ENCODE results near the gene DHCR24.
"Not testable (repeated sequence)": the region's sequence is repeated elsewhere in the genome, so short reads cannot be mapped to it uniquely, and the experiment has no call there.

Gene DHCR24

DNA sequence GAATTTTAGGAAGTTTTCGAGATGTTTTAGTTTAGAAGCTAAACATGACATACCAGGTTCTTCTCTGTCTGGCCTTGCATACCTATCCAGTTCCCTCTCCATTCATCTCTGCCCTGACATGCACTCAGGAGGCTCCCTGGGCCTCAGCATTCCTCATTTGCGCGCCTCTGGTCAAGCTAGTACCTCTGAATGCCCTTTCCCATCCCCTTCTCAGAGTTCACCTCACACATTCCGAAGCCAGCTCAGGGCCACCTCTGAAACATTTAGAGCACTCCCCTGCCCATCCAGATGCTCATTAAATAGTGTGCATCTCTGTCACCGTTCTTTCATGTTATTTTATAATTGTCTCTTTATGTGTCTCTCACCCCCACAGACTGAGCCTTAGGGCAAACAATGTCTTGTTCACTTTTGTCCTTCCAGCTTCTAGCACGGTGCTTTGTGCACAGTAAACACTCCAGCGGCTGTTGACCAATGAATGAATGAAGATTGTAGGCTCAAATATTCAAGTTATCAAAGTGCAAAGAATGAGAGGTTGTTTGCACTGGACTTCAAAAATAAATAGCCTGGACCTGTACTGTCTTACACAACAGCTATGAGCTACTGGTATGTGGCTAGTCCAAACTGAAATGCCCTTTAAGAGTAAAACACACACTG lies 1.2 kb upstream of the DHCR24 start:
- DNase-seq (ENCODE audit: low read depth) = no peak

DNA sequence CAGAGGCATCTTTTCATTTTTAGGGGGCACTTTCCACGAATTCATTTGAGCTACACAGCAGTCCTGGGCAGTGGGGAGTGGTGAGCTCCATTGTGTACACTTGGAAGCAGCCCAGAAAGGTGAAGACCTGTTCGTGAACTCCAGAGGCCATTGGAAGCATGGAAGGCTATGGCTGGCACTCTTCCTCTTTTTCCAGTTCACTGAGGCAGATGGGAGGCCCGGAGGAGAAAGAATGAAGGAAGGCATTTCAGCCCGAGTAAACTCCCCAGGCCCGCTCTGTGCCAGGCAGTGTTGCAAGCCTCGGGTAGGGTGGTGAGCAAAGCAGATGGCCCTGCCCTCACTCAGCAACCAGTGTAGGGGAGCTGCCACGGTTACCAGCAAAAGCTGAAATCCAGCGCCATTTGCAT lies 673 bp upstream of the DHCR24 start:
- DNase-seq (ENCODE audit: low read depth) = no peak

DNA sequence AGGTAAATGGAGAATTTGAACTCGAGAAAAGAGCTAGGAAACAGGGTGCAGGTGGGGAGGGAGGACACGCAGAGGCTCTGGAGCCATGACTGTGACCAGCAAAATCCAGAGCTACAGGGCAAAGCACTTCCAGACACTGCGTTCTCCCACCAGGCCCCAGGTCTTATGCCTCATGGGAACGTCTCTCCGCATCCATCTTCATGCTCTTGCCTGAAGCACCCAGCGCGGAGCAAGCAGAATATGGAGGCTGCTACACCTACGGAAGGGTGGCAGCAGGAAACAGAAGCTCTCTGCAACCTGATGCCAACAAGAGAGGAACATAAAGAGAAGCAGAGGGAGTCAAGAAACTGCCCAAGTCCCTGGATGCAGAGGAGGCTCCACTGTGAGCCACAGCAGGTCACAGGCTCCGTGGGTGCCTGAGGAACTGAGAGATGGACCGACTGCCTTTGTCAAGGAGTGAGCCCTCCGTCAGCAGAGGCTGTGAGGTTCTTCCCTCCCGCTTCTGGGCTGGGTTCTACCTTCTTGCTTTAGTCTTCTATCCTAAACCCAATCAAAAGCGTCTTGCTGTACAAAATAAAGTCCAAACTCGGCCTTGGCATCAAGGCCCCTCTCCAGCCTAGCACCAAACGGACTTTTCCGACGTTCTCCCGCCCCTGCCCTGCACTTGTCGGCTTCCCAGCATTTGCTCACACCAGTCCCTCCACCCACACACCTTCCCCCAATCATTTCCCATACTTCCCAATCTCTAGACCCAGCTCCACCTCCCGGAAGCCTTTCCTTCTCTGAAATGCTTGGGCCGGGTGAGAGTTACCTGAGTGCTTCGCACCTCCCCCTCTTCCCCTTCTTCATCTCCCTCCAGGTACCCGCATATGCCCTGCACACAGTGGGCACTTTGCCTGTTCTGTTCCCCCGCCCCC lies 930 bp downstream of the DHCR24 start:
- no peak for DNase-seq (ENCODE audit: low read depth)

DNA sequence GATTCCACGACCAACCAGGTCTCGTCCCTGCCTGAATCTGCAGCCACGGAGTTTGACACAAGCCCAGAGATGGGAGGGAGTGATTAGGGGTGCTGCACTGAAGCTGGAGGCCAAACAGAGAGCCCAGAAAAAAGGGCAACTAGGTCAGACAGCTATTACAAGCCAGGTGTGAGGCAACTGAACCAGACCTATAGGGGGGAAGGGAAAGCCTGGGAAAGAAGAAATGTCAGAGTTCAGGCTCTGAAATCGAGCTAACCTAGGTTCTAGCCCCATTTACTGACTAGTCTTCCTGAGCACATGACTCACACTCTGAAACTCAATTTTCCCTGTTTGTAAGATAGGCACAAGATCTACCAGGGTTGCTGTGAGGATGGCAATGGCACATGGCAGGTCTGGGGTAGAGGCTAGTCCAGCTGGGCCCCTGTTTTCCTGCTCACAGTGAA lies 1.7 kb downstream of the DHCR24 start:
- no peak for DNase-seq (ENCODE audit: low read depth)

DNA sequence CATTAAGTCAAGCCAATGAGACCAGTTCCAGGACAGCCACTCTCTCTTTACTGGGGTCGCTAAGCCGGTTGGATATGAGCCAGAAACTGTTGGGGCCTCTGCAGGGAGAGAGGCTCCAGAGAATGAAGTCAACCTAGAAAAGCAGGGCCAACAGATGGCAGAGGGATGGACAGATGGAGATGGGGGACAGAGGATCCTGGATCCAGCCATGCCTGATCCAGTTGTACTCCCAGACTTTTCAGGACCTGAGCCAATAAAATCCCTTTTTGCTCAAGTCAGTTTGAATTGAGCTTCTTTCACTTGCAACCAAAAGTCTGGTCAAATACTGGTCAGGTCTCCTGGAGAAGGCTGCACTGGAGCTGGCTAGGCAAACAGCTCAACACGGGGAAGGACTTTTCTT lies 2.2 kb downstream of the DHCR24 start:
- DNase-seq (ENCODE audit: low read depth) = no peak

DNA sequence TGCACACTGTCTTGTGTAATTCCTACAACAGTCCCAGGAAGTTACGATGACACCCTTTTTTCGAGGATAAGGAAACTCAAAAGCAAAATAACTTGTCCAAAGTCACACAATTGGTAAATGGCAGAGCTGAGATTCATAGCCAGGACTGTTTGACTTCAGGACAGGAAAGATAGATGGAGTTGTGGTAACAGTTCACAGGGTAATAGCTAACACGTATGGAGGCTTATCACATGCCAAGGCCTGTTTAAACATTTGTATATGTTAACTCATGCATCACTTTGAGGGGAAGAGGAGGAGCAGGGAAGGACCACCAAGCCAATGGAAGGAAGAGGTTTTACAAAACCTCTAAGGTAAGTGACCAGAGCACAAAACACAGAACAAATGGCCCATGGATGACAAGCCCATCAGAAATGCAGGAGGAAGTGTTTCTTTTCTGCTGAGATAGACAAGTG lies 2.8 kb downstream of the DHCR24 start:
- DNase-seq (ENCODE audit: low read depth) = no peak

DNA sequence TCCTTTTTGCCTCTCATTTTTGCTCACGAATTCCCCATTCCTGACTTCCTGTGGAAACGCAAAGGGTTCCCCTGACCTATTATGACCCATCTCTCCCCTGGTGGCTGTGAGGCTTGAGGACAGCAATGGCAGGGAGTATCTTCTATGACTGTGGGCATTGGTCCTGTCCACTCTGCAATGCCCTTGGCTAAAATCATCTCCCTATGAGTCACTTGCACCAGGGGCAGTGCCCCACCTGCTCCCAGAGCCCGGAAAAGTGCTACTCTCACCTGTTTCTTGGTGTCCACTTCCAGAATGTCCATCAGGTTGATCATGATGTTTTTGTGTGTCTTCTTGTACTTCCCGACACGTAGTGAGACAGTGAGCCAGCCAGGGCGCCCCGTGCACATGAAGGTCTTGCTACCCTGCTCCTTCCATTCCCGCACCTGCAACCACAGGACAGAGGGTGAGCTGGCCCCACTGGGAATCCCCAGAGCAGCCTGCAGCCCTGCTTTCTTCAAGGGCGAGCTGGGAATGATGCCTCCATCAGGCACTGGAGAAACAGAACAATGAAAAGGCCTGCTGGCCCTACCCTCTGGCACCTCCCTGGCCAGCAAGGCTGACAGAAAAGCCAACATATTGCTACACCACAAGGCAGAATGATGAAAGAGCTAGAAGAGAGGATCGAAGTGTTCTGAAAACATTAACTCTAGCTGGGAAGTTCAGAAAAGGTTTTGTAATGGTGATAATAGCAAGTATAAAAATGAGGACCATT lies 3.5 kb downstream of the DHCR24 start:
- DNase-seq (ENCODE audit: low read depth) = no peak

DNA sequence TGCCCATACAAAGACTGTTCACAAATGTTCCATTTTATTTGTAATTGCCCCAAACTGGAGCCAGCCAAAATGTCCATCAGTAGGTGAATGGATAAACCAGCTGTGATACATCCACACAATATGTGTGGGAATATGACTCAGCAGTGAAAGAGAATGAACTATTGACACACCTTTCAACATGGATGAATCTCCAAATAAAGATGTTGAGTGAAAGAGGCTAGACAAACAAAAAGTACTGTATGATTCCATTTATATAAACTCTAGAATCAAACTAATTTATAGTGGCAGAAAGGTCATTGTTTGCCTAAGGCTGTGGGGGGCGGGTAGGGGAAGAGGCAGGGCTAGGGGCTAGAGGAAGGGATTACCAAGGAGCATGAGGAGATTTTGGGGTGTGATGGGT lies 4.5 kb downstream of the DHCR24 start:
- DNase-seq (ENCODE audit: low read depth) = no peak

DNA sequence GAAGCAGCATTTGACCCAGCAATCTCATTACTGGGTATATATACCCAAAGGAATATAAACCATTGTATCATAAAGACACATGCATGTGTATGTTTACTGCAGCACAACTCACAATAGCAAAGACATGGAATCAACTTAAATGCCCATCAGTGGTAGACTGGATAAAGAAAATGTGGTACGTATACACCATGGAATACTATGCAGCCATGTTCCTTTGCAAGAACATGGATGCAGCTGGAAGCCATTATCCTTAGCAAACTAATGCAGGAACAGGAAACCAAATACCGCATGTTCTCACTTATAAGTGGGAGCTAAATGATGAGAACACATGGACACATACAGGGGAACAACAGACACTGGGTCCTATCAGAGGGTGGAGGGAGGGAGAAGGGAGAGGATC lies 5.4 kb downstream of the DHCR24 start:
- DNase-seq (ENCODE audit: low read depth) = not testable (repeated sequence)

DNA sequence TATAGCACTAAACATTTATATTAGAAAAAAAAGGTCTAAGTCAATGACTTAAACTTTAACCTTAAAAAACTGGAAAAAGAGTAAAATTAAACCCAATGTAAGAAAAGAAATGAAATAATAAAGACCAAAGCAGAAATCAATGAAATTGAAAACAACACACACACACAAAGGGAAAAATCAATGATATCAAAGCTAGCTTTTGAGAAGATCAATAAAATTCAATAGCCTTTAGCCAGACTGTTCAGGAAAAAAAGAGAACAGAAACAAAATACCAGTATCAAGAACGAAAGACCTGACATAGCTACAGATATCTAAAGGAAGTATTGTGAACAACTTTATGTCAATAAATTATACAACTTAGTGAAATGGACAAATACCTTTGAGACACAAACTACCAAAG lies 7.1 kb downstream of the DHCR24 start:
- DNase-seq (ENCODE audit: low read depth) = no peak

DNA sequence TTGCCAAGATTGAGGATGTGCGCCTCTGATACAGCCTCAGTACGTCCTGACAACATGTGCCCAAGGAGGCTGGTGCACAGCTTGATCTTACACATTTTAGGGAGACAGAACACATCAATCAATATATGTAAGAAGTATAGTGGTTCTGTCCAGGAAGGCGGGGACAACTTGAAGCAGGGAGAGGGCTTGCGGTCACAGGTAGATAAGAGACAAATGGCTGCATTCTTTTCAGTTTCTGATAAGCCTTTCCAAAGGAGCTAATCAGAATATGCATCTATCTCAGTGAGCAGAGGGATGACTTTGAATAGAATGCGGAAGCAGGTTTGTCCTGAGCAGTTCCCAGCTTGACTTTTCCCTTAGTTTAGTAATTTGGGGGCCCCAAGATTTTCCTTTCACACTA lies 10.2 kb downstream of the DHCR24 start:
- no peak for DNase-seq (ENCODE audit: low read depth)

DNA sequence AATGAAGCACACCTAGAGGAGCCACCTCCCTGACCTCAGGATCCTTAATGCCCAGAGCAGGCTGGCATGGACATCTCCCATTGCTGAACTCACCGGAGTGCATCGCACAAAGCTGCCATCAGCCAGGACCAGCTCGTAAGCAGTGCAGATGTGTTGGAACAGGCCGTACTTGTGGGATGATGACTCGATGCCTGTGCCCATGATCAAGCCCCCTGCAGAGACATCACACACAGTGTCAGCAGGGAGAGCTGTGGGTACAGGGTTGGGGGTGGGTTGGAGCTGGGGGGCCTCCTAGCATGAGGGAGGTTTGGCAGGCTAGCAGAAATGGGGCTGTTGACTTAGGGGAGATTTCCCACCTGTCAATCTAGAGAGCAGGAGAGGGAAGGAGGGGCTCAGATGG lies 12.0 kb downstream of the DHCR24 start:
- DNase-seq (ENCODE audit: low read depth) = no peak

DNA sequence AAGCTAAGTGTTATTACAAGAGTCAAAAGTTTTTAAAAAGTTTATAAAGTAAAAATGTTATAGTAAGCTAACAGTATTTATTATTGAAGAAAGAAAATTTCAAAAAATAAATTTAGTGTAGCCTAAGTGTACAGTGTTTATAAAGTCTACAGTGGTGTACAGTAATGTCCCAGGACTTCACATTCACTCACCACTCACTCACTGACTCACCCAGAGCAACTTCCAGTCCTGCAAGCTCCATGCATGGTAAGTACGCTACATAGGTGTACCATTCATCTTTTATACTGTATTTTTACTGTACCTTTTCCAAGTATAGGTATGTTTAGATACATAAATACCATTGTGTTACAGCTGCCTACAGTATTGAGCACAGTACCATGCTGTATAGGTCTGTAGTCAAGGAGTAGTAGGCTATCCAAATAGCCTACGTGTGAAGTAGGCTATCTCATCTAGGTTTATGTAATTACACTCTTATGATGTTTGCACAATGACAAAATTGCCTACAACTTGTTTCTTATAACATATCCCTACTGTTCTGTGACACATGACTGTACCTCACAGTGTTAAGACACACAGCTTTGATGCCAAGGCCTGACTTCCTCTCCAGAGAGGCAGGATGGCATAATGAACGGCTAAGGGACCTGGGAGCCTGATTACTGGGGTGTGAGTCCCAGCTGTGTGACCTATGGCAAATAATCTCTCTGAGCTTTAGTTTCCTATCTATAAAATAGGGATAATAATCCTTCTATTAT lies 12.7 kb downstream of the DHCR24 start:
- no peak for DNase-seq (ENCODE audit: low read depth)

DNA sequence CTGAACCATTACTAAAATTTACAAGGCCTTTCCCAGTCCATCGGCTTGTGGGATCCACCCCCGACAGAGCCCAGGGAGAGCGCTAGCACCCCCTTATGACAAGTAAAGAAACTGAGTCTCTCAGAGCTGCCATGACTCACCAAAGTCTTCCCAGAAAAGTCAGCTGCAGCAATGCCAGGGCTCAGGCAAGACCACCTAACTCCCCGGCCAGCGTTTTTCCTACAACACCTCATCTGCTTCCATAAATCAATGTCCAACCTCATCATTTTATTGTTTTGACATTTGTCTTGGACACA lies 15.0 kb downstream of the DHCR24 start:
- DNase-seq (ENCODE audit: low read depth) = no peak

DNA sequence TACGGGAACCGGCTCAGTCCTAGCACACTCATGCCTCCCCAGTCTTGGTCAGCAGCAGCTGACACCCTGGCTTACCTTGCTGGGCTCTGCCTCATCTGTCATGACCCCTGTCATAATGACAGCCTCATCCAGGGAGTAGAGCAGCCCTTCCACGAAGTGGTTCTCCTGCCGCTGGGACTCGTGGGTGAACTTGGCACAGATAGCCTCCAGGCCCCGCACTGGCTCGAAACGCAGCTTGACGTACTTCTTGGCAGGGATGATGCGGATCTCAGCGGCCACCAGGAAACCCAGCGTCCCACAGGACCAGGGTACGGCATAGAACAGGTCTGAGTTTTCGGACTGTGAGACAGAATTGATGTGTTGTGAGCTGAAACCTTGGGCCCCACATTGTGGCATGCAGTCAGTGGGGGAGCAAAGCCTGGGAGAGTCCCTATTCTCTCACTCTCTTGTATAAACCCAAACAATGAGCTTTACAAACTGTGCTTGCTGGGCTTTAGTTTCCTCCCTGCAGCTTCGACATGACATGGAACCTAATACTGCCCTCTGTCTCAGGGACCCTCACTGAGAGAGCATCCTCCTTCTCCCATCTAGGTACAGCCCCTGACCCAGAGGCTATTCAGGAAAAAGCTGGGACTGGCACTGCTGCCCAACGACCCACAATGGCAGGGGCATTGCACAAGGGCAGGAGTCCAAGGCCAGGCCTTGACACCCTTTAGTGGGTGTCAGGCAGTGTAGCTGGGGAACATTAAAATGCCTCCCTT lies 15.5 kb downstream of the DHCR24 start:
- no peak for DNase-seq (ENCODE audit: low read depth)

DNA sequence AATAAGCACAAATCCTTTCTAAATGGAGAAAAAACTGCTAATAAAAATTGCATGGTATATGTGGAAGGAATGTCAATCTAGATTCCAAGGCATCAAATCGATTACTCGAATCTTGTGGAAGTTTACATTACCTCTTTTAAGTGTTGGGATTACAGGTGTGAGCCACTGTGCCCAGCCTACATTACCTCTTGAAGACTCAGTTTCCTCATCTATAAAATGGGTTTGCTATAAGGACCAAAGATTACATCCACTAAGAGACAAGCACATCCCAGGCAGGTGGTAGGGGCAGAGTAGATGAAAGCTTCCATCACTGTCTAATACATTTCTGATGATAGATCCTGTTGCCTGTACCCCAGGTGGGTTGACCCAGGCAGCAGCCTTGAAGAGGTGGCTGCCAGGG lies 16.1 kb downstream of the DHCR24 start:
- no peak for DNase-seq (ENCODE audit: low read depth)

DNA sequence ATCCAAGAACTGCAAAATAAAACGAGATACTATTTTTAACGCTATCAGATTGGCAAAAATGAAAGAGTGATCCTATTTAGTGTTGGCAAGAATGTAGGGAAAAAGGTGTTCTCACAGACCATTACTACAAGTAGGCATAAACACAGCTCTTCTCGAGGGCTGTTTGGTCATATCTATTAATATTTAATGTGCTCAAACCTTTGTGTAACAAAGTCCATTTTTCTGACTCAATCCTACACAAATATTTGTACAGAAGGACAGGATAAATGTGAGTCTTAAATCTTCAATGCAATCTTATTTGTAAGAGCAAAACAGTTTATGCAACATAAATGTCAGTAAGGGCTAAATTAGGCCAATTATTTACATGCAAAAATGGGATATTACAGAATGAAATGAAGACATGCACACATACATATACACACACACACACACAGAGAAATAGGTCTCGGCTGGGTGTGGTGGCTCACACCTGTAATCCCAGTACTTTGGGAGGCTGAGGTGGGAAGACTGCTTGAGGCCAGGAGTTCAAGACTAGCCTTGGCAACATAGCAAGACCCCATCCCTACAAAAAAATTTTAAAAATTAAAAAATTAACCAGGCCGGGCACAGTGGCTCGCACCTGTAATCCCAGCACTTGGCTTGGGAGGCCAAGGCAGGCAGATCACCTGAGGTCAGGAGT lies 17.7 kb downstream of the DHCR24 start:
- DNase-seq (ENCODE audit: low read depth) = no peak

DNA sequence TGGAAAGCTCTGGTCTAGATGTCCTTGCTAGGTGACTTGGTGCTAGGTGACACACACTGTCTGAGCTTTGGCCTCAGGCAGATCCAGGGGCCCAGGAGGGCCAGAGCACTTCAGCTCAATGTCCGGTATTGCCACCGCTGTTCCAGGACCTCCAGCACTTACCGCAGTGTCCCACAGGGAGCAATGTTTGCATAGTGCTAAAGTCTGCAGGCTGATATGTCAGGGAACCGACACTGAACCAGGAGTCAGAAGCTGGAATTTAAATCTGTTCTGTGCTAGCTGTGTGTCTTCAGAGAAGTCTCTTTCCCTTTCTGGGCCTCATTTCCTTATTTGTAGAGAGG lies 19.3 kb downstream of the DHCR24 start:
- DNase-seq (ENCODE audit: low read depth) = no peak

DNA sequence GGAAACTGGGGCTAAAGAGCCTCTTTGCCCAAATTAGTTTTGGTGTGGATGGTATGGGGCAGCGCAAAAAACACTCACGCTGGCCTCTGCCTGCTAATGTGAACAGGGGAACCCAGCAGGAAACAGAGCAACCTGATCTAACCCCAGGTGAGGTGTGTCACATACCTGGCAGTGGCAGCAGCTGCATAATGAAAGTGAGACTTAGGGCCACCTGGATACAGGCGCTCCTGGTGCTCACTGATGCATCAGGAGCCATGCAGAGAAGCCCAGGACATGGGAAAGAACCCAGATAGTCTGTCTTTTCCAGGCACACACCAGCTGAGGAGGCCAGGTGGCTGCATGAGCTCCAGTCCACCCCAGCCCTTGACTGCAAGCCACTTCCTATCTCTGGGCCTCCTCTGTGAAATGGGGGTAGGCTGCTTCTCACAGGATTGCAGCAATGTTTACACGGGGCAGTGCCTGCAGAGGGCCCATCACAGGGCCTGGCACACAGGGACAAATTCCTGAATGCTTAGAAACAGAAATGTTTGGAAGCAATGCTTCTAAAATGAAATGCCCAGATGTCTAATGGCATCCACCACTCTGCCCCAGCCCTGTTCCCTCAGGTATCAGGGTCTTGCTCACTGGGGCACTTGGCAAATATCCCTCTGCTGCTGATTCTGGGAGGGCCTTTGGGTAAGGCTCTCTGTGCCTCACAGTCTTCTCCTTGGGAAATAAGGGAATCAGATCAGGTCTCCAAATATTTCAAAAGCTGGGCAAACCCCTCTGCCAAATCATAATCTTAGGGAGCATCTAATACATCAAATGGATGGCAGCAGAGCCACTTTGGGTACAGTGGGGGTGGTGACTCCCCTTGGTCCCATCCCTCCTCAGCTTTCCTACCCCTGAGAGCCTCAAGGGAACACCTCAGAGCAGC lies 19.9 kb downstream of the DHCR24 start:
- DNase-seq (ENCODE audit: low read depth) = no peak

Data from activated T-cell treated with anti-CD3 and anti-CD28 coated beads for 1 hour (primary cell).